Lower leg skin (tissue), 3 donors: ENCODE results near the gene GOLIM4.

Source experiments
- CTCF ChIP-seq, 3 donors: fragments of 450-650 bp; IDR thresholded peaks; one replicate each; pipeline ENCODE4 v1.5.1; 2016; ENCODE audit warnings: antibody characterized with exemption in 3 of 3, mild to moderate bottlenecking in 3 of 3, moderate library complexity in 2 of 3
- POLR2A ChIP-seq, 2 donors: fragments of 450-650 bp; IDR thresholded peaks; one replicate each; pipeline ENCODE4 v1.6.1; 2016 to 2017; ENCODE audit warnings: antibody characterized with exemption in 2 of 2, mild to moderate bottlenecking in 1 of 2, moderate library complexity in 1 of 2

- TF ChIP-seq CTCF (IDR thresholded peaks at IDR 0.05), result no peak
- TF ChIP-seq POLR2A (IDR thresholded peaks at IDR 0.05), result no peak
These were observed 94.5 kb downstream of the GOLIM4 start for GRCh38 chr3:168001244-168001643.
